ENCODE data around the gene INSR.

GRCh38 chr19:7215176-7215575, 79.0 kb downstream of the INSR start:
- TF ChIP-seq EZH2 (IDR thresholded peaks at IDR 0.05; ENCODE audit: insufficient read depth, poor library complexity, severe bottlenecking) = no peak
- TF ChIP-seq EZH2phosphoT487 (IDR thresholded peaks at IDR 0.05; ENCODE audit: insufficient read depth, low read depth) = no peak
